K562 (cell line): ENCODE data around the gene FBLN7.

Experiments used
- BDP1 ChIP-seq: IDR thresholded peaks from 3 replicates; pipeline ENCODE4 v1.6.1; 2011; ENCODE audit not compliant: insufficient read length, insufficient read depth
- LARP7 ChIP-seq: fragments of 450-650 bp; IDR thresholded peaks from 2 replicates; pipeline ENCODE4 v1.6.1; 2016
- ZC3H4 ChIP-seq: sonication (generic); formaldehyde crosslinking; IDR thresholded peaks from 2 replicates; pipeline ENCODE4 v1.9.0; 2021; ENCODE audit warnings: missing genetic modification reagents, borderline replicate concordance
- ZNF76 ChIP-seq: fragments of 250-450 bp; sonication (Bioruptor Pico); IDR thresholded peaks from 2 replicates; pipeline ENCODE4 v1.4.0; 2020; ENCODE audit warnings: mild to moderate bottlenecking, moderate library complexity, borderline replicate concordance

DNA sequence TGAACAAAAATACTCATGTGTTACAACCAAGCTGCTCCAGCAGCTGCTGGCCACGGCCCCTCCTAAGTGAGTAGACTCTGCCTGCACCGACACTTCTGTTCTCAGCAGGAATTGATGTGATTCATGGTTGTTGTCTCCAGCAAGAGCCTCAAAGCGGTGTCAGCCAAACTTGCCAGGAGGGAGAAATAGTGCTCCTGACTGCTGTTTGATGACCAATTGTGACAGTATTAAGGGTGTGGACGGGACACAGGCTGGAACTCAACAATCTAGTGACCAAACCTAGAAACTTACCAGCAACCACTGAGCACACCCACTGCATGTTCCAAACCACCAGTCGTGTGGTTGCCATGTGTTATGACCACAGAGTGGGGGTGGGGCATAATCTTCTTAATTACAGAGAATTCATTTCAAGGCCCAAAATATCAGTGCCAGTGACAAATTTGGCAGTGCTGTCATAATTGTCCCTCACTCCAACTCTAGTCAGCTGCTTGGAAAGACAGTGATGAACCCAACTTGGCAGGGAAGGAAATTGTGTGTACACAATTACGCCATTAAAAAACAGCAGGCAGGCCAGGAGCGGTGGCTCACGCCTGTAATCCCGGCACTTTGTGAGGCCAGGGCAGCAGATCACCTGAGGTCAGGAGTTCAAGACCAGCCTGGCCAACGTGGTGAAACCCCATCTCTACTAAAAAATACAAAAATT is 30.4 kb downstream of the FBLN7 start:
- TF ChIP-seq ZC3H4 (no peak), LARP7 (no peak), ZNF76 (CRISPR knock-in tag) (no peak), BDP1 (no peak)
